Measurements from ENCODE around the gene IL10RB. TPM values are rescaled to one million over a fixed set of nuclear protein-coding genes. Genes with fewer than 3 reads are reported as not detected.
A peak's percentile ranks its signal among the peaks of the same experiment; 100 is the strongest.

The IL10RB gene
- total RNA-seq, 1 experiment from 2014 or later: 3.1 TPM

DNA sequence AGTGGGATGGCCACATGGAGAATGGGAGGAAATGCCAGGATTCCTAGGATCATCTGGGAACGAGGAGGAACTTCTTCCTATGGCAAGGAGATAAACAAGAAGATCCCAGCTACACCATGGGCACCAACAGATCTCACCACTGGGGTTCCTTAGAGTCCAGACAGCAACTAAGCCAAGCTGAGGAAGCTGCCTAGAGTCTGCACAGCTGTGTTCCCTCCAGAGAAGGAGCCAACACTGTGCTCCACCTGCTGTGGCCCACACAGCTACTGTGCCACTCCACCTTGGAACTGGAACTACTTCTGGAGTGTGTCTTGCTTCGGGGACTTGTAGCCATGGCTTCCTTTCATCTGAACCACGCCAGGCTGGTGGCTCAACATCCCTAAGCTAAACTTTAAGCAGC lies 64.6 kb downstream of the IL10RB start:
- H3K79me2 ChIP-seq (ENCODE audit: insufficient read depth, low read length): peaks cover 10% of the 10 kb centered on the region; the same call in 1 of the 2 replicates

More for the DNA sequence above, 64.6 kb downstream of the IL10RB start:
- no peak overlapping the region for H4K5ac ChIP-seq (ENCODE audit: insufficient read length, low read depth, low read length)
- no peaks in the 10 kb centered on the region for H3K4me1 Mint-ChIP-seq
- no peak overlapping the region for H3K56ac ChIP-seq (ENCODE audit: insufficient read length, low read depth, low read length)
- WGBS (ENCODE audit: extremely low coverage, insufficient read length, low lambda C conversion rate): no CpG with 5 or more reads among the region's 3 CpGs
- peaks cover 15 to 24% of the 10 kb centered on the region in 2 experiments for H3K9me3 Mint-ChIP-seq
- no peak overlapping the region for H2BK120ac ChIP-seq (ENCODE audit: low read depth, low read length, poor library complexity, severe bottlenecking)
- no peak overlapping the region for H2BK15ac ChIP-seq (ENCODE audit: low read depth, low read length)
- H3K9me3 ChIP-seq (ENCODE audit: control insufficient read depth, low read depth, low read length): no peaks in the 10 kb centered on the region
- H3K4me3 Mint-ChIP-seq: no peak overlapping the region
- no peaks in the 10 kb centered on the region for H4K20me1 ChIP-seq (ENCODE audit: control insufficient read depth, insufficient read depth, insufficient read length)
- no peak overlapping the region for H3K18ac ChIP-seq (ENCODE audit: insufficient read length, low read depth, low read length)
- TF ChIP-seq, protein P1, sequence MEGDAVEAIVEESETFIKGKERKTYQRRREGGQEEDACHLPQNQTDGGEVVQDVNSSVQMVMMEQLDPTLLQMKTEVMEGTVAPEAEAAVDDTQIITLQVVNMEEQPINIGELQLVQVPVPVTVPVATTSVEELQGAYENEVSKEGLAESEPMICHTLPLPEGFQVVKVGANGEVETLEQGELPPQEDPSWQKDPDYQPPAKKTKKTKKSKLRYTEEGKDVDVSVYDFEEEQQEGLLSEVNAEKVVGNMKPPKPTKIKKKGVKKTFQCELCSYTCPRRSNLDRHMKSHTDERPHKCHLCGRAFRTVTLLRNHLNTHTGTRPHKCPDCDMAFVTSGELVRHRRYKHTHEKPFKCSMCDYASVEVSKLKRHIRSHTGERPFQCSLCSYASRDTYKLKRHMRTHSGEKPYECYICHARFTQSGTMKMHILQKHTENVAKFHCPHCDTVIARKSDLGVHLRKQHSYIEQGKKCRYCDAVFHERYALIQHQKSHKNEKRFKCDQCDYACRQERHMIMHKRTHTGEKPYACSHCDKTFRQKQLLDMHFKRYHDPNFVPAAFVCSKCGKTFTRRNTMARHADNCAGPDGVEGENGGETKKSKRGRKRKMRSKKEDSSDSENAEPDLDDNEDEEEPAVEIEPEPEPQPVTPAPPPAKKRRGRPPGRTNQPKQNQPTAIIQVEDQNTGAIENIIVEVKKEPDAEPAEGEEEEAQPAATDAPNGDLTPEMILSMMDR (conservative IDR thresholded peaks at IDR 0.05): no peak
- H2BK20ac ChIP-seq (ENCODE audit: low read depth, low read length, poor library complexity, severe bottlenecking): no peak overlapping the region
- no peaks in the 10 kb centered on the region for H3K27me3 Mint-ChIP-seq (ENCODE audit: low read depth)
- no peak overlapping the region for H2BK5ac ChIP-seq (ENCODE audit: insufficient read length, low read length)
- no peaks in the 10 kb centered on the region for H3K4me1 ChIP-seq (ENCODE audit: insufficient read depth, low read length)
- no peak for DNase-seq
- H3K23me2 ChIP-seq (ENCODE audit: insufficient read length, low read depth, low read length, poor library complexity, severe bottlenecking): no peaks in the 10 kb centered on the region
- H3K27me3 ChIP-seq (ENCODE audit: insufficient read depth, low read length): no peaks in the 10 kb centered on the region
- H2AFZ ChIP-seq (ENCODE audit: low read length): no peak overlapping the region
- no peak overlapping the region for H2BK12ac ChIP-seq (ENCODE audit: insufficient read length, low read depth, low read length)
- H3K36me3 Mint-ChIP-seq (ENCODE audit: insufficient read depth in 1 of 3, low read depth in 3 of 3): peaks cover 18 to 43% (median 27%) of the 10 kb centered on the region in 3 experiments
- no peak overlapping the region for H4K91ac ChIP-seq (ENCODE audit: insufficient read length, low read depth, low read length)
- H3K4me2 ChIP-seq (ENCODE audit: insufficient read depth, insufficient read length, low read length): no peak overlapping the region
- H3K23ac ChIP-seq (ENCODE audit: insufficient read length, low read depth, low read length): no peak overlapping the region
- H3K9ac ChIP-seq (ENCODE audit: extremely low read depth, insufficient read length, low read length): no peak overlapping the region
- H3K79me1 ChIP-seq (ENCODE audit: insufficient read depth, low read depth, low read length, poor library complexity, severe bottlenecking): peaks cover 5% of the 10 kb centered on the region
- no peak overlapping the region for H3K4ac ChIP-seq (ENCODE audit: low read depth, low read length)
- H2AK5ac ChIP-seq (ENCODE audit: insufficient read length, low read length): no peak overlapping the region
- H4K8ac ChIP-seq (replicated peaks; ENCODE audit: insufficient read length, low read depth, low read length): no peak overlapping the region
- no peak overlapping the region for H3T11ph ChIP-seq (ENCODE audit: low read length)
- H3K27ac ChIP-seq (ENCODE audit: insufficient read length, low read depth, low read length): no peak overlapping the region
- no peak overlapping the region for H3K14ac ChIP-seq (ENCODE audit: insufficient read depth, low read length)
- peak overlapping the region in 1 of 3 experiments; percentile 41; a peak in 1 of 7 replicates for H3K27ac Mint-ChIP-seq

All from H9 (cell line).